Neural progenitor cell (in vitro differentiated cells): ENCODE measurements around the gene RHBDF1. TPM values are rescaled to one million over a fixed set of nuclear protein-coding genes. Genes with fewer than 3 reads are reported as not detected.

Experiments used
- DNase-seq: peaks from one replicate; pipeline ENCODE4 v3.0.0-alpha.2; 2016; ENCODE audit warnings: low spot score
- H2AFZ ChIP-seq: fragments of 200-600 bp; sonication (generic); replicated peaks from 2 replicates; pipeline ENCODE4 v1.6.1; 2016; ENCODE audit warnings: antibody characterized with exemption
- H3F3A ChIP-seq: fragments of 200-600 bp; sonication (generic); 2 replicates; pipeline ENCODE4 v1.6.1; 2016; ENCODE audit warnings: antibody characterized with exemption, low read depth
- H3K27ac ChIP-seq: fragments of 200-600 bp; sonication (generic); 2 replicates; pipeline ENCODE4 v1.5.1; 2016; ENCODE audit warnings: mild to moderate bottlenecking
- H3K27me3 ChIP-seq: fragments of 200-600 bp; sonication (generic); 2 replicates; pipeline ENCODE4 v1.6.1; 2016; ENCODE audit warnings: mild to moderate bottlenecking, moderate library complexity
- H3K36me3 ChIP-seq: fragments of 200-600 bp; sonication (generic); 2 replicates; pipeline ENCODE4 v1.5.1; 2016
- H3K4me1 ChIP-seq: fragments of 200-600 bp; sonication (generic); 2 replicates; pipeline ENCODE4 v1.6.1; 2016; ENCODE audit warnings: mixed run types
- H3K4me2 ChIP-seq: fragments of 200-600 bp; sonication (generic); 2 replicates; pipeline ENCODE4 v1.6.1; 2016
- H3K4me3 ChIP-seq: fragments of 200-600 bp; sonication (generic); 2 replicates; pipeline ENCODE4 v1.5.1; 2016
- H3K79me2 ChIP-seq: fragments of 200-600 bp; sonication (generic); 2 replicates; pipeline ENCODE4 v1.6.1; 2016; ENCODE audit warnings: low read depth
- H3K9ac ChIP-seq: fragments of 200-600 bp; sonication (generic); 2 replicates; pipeline ENCODE4 v1.6.1; 2016
- H3K9me3 ChIP-seq: fragments of 200-600 bp; sonication (generic); 2 replicates; pipeline ENCODE4 v1.5.1; 2016; ENCODE audit warnings: low read depth
- H4K20me1 ChIP-seq: fragments of 200-600 bp; sonication (generic); 2 replicates; pipeline ENCODE4 v1.6.1; 2016; ENCODE audit warnings: low read depth
- H3K27ac Mint-ChIP-seq: 3 replicates; pipeline ENCODE4 v1.8.0; 2021; ENCODE audit warnings: mixed read lengths
- H3K27me3 Mint-ChIP-seq: 2 replicates; pipeline ENCODE4 v1.8.0; 2022; ENCODE audit warnings: low read depth, mild to moderate bottlenecking, inconsistent platforms, moderate library complexity, mixed read lengths; ENCODE audit not compliant: insufficient read depth
- H3K36me3 Mint-ChIP-seq: 3 replicates; pipeline ENCODE4 v1.8.0; 2021; ENCODE audit warnings: mixed read lengths
- H3K4me1 Mint-ChIP-seq: 3 replicates; pipeline ENCODE4 v1.8.0; 2021; ENCODE audit warnings: mixed read lengths
- H3K4me3 Mint-ChIP-seq: 3 replicates; pipeline ENCODE4 v1.8.0; 2021; ENCODE audit warnings: mild to moderate bottlenecking, moderate library complexity, mixed read lengths
- H3K9me3 Mint-ChIP-seq: 3 replicates; pipeline ENCODE4 v1.8.0; 2020; ENCODE audit warnings: mixed read lengths
- CTCF ChIP-seq: fragments of 200-600 bp; sonication (generic); IDR thresholded peaks from 2 replicates; pipeline ENCODE4 v1.5.1; 2017; ENCODE audit warnings: antibody characterized with exemption, mild to moderate bottlenecking
- EZH2 ChIP-seq: fragments of 200-600 bp; sonication (generic); IDR thresholded peaks from 2 replicates; pipeline ENCODE4 v1.6.1; 2017; ENCODE audit warnings: antibody characterized with exemption, mild to moderate bottlenecking, moderate library complexity
- EZH2phosphoT487 ChIP-seq: fragments of 200-600 bp; sonication (generic); IDR thresholded peaks from 2 replicates; pipeline ENCODE4 v1.6.1; 2017; ENCODE audit warnings: antibody characterized with exemption
- total RNA-seq: library from RNA; depleted of rRNA; stranded (reverse); fragments of >200 nt; gene quantifications from 2 replicates; pipeline ENCODE4 v1.2.3, GENCODE V29; 2015; ENCODE audit warnings: low replicate concordance

Gene RHBDF1
- total RNA-seq, 1 donor from 2014 or later: 11.0 TPM

DNA sequence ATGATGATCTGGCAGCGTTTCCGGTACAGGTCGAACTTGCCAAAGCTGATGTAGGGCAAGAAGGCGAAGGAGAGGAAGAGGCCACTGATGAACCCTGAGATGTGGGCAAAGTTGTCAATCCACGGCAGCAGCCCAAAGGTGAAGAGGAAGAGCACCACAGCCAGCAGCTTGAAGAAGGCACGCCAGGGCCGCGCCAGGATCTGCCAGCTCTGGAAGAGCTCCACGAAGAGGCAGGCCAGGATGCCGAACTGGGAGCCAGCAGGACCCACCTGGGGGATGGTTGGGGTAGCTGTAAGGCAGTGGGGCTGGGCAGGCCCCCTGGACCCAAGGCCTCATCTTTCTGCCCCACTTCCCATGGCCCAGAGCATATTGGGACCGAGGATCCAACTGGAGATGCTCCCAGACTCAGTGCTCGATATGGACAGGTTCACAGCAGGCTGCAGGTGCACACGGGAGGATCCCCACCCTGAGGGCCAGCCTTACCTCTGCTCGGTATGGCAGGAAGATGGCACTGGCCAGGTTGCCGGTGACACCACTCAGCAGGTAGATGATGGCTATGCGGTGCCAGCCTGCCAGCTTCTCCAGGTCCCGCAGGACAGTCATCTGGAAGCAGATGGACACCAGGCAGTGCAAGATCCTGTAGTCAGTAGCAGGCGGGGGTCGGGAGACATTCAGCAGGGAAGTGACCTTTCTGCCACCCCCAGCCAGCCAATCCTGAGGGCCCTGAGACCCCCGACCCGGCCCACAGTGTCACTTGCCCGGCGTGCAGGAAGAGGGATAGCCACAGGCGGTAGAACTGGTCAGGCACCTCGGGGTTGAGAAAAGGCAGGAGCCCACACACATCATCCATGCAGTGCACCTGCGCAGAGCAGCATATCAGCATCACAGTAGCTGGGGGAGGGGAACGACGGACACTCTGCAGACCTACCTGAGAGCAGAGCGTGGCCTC is 13.7 kb downstream of the RHBDF1 start:
- no peaks in the 10 kb centered on the region for H3K9me3 Mint-ChIP-seq
- no peaks in the 10 kb centered on the region for H3K4me1 ChIP-seq
- H3K79me2 ChIP-seq: peaks cover 13% of the 10 kb centered on the region
- peak overlapping the region; percentile 52 for H3K4me3 Mint-ChIP-seq
- no peaks in the 10 kb centered on the region for H3K36me3 ChIP-seq
- peaks cover 15% of the 10 kb centered on the region for H3K36me3 Mint-ChIP-seq
- no peaks in the 10 kb centered on the region for H4K20me1 ChIP-seq
- H3K27me3 Mint-ChIP-seq: peaks cover 3% of the 10 kb centered on the region
- no peak for DNase-seq
- no peaks in the 10 kb centered on the region for H3K27me3 ChIP-seq
- H3K27ac Mint-ChIP-seq: peak overlapping the region; percentile 24
- H3K9me3 ChIP-seq: no peaks in the 10 kb centered on the region
- H3K27ac ChIP-seq: no peak overlapping the region
- TF ChIP-seq EZH2phosphoT487: no peak
- no peak for TF ChIP-seq CTCF
- TF ChIP-seq EZH2: no peak
- H3F3A ChIP-seq: peaks cover 5% of the 10 kb centered on the region
- H3K4me3 ChIP-seq: no peak overlapping the region
- H3K4me2 ChIP-seq: no peak overlapping the region
- no peak overlapping the region for H2AFZ ChIP-seq
- H3K9ac ChIP-seq: no peak overlapping the region
- peaks cover 4% of the 10 kb centered on the region for H3K4me1 Mint-ChIP-seq

GRCh38 chr16:57711-58110 is 14.7 kb downstream of the RHBDF1 start:
- DNase-seq: no peak
- Histone ChIP-seq H3K79me2 (peaks cover 16% of the 10 kb centered on the region), H4K20me1 (peaks cover 2% of the 10 kb centered on the region), H3K36me3 (no peaks in the 10 kb centered on the region), H3F3A (peaks cover 11% of the 10 kb centered on the region), H2AFZ (no peak overlapping the region), H3K9ac (no peak overlapping the region), H3K9me3 (no peaks in the 10 kb centered on the region), H3K4me2 (no peak overlapping the region), H3K27me3 (no peaks in the 10 kb centered on the region), H3K4me1 (no peaks in the 10 kb centered on the region), H3K4me3 (no peak overlapping the region), H3K27ac (no peak overlapping the region)
- Mint-ChIP-seq H3K4me1 (peaks cover 6% of the 10 kb centered on the region), H3K36me3 (peaks cover 15% of the 10 kb centered on the region), H3K27me3 (peaks cover 3% of the 10 kb centered on the region), H3K27ac (peak overlapping the region; percentile 24), H3K4me3 (no peak overlapping the region), H3K9me3 (no peaks in the 10 kb centered on the region)
- TF ChIP-seq CTCF (no peak), EZH2 (no peak), EZH2phosphoT487 (no peak)

GRCh38 chr16:56231-56927 is 16.1 kb downstream of the RHBDF1 start:
- TF ChIP-seq EZH2phosphoT487: no peak
- peaks cover 3% of the 10 kb centered on the region for H3K27me3 Mint-ChIP-seq
- peaks cover 16% of the 10 kb centered on the region for H3K36me3 Mint-ChIP-seq
- Histone ChIP-seq H4K20me1 (peaks cover 8% of the 10 kb centered on the region), H2AFZ (no peak overlapping the region), H3K4me2 (no peak overlapping the region), H3K27me3 (no peaks in the 10 kb centered on the region), H3F3A (peaks cover 15% of the 10 kb centered on the region), H3K9me3 (no peaks in the 10 kb centered on the region), H3K27ac (no peak overlapping the region), H3K36me3 (no peaks in the 10 kb centered on the region), H3K4me1 (no peaks in the 10 kb centered on the region), H3K79me2 (peaks cover 29% of the 10 kb centered on the region), H3K4me3 (no peak overlapping the region), H3K9ac (no peak overlapping the region)
- peak overlapping the region; percentile 42 for H3K4me3 Mint-ChIP-seq
- H3K27ac Mint-ChIP-seq: no peak overlapping the region
- DNase-seq: no peak
- H3K4me1 Mint-ChIP-seq: peaks cover 10% of the 10 kb centered on the region
- no peaks in the 10 kb centered on the region for H3K9me3 Mint-ChIP-seq
